MM.1S (cell line): ENCODE results near the gene SIGLEC6.

ENCODE experiments used
- DNase-seq: peaks from one replicate; pipeline ENCODE4 v3.0.0-alpha.2; 2015
- H2AFZ ChIP-seq: fragments of 300-600 bp; sonication (generic); 2 replicates; pipeline ENCODE4 v1.6.0; 2016; ENCODE audit warnings: antibody characterized with exemption, low read length
- H3F3A ChIP-seq: fragments of 300-600 bp; sonication (generic); 2 replicates; pipeline ENCODE4 v1.6.1; 2016; ENCODE audit warnings: mild to moderate bottlenecking, antibody characterized with exemption, low read length, moderate library complexity, mixed read lengths; ENCODE audit not compliant: insufficient read depth
- H3K27ac ChIP-seq: fragments of 300-600 bp; sonication (generic); 2 replicates; pipeline ENCODE4 v1.5.1; 2016; ENCODE audit warnings: mild to moderate bottlenecking, low read length
- H3K27me3 ChIP-seq: fragments of 300-600 bp; sonication (generic); replicated peaks from 2 replicates; pipeline ENCODE4 v1.6.0; 2016; ENCODE audit warnings: low read length; ENCODE audit not compliant: insufficient read depth
- H3K36me3 ChIP-seq: fragments of 300-600 bp; sonication (generic); replicated peaks from 2 replicates; pipeline ENCODE4 v1.6.1; 2016; ENCODE audit warnings: mild to moderate bottlenecking, low read length, mixed read lengths; ENCODE audit not compliant: insufficient read depth
- H3K4me1 ChIP-seq: fragments of 300-600 bp; sonication (generic); 2 replicates; pipeline ENCODE4 v1.6.1; 2016; ENCODE audit warnings: low read length, mixed read lengths
- H3K4me2 ChIP-seq: fragments of 300-600 bp; sonication (generic); 2 replicates; pipeline ENCODE4 v1.6.0; 2016; ENCODE audit warnings: low read depth, low read length
- H3K4me3 ChIP-seq: fragments of 300-600 bp; sonication (generic); 2 replicates; pipeline ENCODE4 v1.5.1; 2016; ENCODE audit warnings: low read length, mixed read lengths
- H3K79me2 ChIP-seq: fragments of 300-600 bp; sonication (generic); 2 replicates; pipeline ENCODE4 v1.6.1; 2016; ENCODE audit warnings: mixed run types, low read length, mixed read lengths
- H3K9ac ChIP-seq: fragments of 300-600 bp; sonication (generic); 2 replicates; pipeline ENCODE4 v1.6.1; 2016; ENCODE audit warnings: low read length, mixed read lengths
- H3K9me2 ChIP-seq: fragments of 300-600 bp; sonication (generic); replicated peaks from 2 replicates; pipeline ENCODE4 v1.6.1; 2016; ENCODE audit warnings: mild to moderate bottlenecking, low read length, mixed read lengths; ENCODE audit not compliant: insufficient read depth
- H3K9me3 ChIP-seq: fragments of 300-600 bp; sonication (generic); replicated peaks from 2 replicates; pipeline ENCODE4 v1.6.1; 2016; ENCODE audit warnings: mild to moderate bottlenecking, low read length, mixed read lengths; ENCODE audit not compliant: insufficient read depth
- H4K20me1 ChIP-seq: fragments of 300-600 bp; sonication (generic); 2 replicates; pipeline ENCODE4 v1.6.1; 2016; ENCODE audit warnings: mild to moderate bottlenecking, low read length, moderate library complexity, mixed read lengths; ENCODE audit not compliant: insufficient read depth
- CTCF ChIP-seq: fragments of 300-600 bp; sonication (generic); IDR thresholded peaks from 2 replicates; pipeline ENCODE4 v1.5.1; 2016; ENCODE audit warnings: antibody characterized with exemption, low read length, mixed read lengths
- EZH2 ChIP-seq: fragments of 300-600 bp; sonication (generic); optimal IDR thresholded peaks from 2 replicates; pipeline ENCODE3; 2017; ENCODE audit warnings: low read depth, mild to moderate bottlenecking, antibody characterized with exemption, low read length, mixed read lengths
- EZH2phosphoT487 ChIP-seq: fragments of 300-600 bp; sonication (generic); IDR thresholded peaks from 2 replicates; pipeline ENCODE4 v1.6.1; 2018; ENCODE audit warnings: antibody characterized with exemption, low read length

Gene SIGLEC6

DNA sequence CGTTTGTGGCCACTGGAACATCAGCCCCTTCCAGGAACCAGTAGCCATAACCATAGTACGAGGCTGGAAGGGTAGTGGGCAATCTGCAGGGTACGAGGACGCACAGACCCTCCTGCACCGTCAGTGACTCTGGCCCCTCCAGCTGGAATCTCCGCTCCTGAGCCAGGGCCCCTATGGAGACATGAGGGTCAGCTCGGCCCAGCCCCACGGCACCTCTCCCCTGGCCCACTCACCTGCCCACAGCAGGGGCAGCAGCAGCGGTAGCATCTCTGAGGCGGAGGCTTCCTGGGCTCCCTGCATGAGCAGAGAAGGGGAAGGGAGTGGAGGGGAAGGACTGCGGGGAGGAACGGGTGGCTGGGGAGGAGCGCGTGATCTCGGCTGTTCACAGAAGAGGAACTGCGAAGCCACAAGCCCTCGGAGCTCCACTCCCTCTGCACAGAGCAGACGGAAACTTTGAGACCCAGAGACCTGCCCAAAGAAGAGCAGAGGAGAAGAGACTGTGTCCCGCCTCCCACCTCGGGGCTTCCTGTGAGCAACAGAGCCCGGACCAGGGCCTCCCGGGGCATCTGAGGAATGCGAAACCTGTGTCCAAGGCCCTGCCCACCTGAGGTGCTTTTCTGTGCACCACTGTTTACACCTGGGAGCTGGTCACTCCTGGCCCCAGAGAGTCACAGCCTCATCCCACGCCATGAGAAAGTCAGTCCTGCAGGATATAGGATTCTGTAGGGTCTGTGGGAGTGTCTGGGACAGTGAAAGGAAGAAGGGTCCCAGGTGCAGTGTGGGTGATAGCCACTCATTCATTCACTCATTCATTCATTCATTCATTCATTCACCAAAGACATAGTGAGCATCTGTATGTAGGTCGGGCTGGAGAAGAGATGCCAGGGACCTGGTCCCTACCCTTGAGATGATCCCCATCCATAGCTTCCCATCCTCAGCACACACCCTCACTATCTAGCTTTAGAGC, at the start of gene SIGLEC6:
Gene SIGLEC6 (minus strand): TSS at position 322 of the 967 bp plus-strand sequence. CDS start 22 bp downstream, at position 300.
- Histone ChIP-seq H3K9me3 (no peaks in the 10 kb centered on the region), H3F3A (no peaks in the 10 kb centered on the region), H3K79me2 (no peaks in the 10 kb centered on the region), H3K27me3 (no peaks in the 10 kb centered on the region), H4K20me1 (no peaks in the 10 kb centered on the region), H2AFZ (no peak within 1 kb of the TSS), H3K4me1 (no peaks in the 10 kb centered on the region), H3K9ac (no peak within 1 kb of the TSS), H3K36me3 (no peaks in the 10 kb centered on the region), H3K4me3 (no peak within 1 kb of the TSS), H3K9me2 (no peaks in the 10 kb centered on the region), H3K4me2 (no peak within 1 kb of the TSS), H3K27ac (no peak within 1 kb of the TSS)
- no peak for TF ChIP-seq CTCF
- TF ChIP-seq EZH2 = no peak
- TF ChIP-seq EZH2phosphoT487 = no peak
- DNase-seq = no peak

DNA sequence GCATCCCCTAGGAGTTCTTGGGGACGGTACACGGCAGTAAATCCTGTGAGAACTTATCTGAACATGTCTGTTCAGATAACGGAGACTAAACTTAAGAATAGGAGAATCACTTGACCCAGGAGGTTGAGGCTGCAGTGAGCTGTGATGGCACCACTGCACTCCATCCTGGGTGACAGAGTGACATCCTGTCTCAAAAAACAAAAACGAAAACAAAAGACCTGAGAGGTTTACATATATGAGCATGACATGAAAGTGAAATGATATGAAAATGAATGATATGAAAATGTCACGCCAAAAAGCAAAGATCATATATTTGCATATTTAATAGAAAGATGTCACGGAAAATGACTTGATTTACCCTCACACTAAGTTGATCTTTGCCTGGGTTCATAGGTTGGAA, 45.4 kb upstream of the SIGLEC6 start:
- H3K9me3 ChIP-seq = no peaks in the 10 kb centered on the region
- DNase-seq = no peak
- TF ChIP-seq EZH2 = no peak
- TF ChIP-seq CTCF = no peak
- H3K36me3 ChIP-seq = no peaks in the 10 kb centered on the region
- H3K27me3 ChIP-seq = no peaks in the 10 kb centered on the region
- H4K20me1 ChIP-seq = no peaks in the 10 kb centered on the region
- H3K4me2 ChIP-seq = no peak overlapping the region
- no peaks in the 10 kb centered on the region for H3K79me2 ChIP-seq
- no peaks in the 10 kb centered on the region for H3K4me1 ChIP-seq
- no peak overlapping the region for H3K9ac ChIP-seq
- H3K27ac ChIP-seq = no peak overlapping the region
- H3K9me2 ChIP-seq = no peaks in the 10 kb centered on the region
- no peak overlapping the region for H2AFZ ChIP-seq
- no peaks in the 10 kb centered on the region for H3F3A ChIP-seq
- no peak overlapping the region for H3K4me3 ChIP-seq

- Histone ChIP-seq H3K4me3 (no peak overlapping the region), H3K27ac (no peak overlapping the region), H3K9me2 (no peaks in the 10 kb centered on the region), H2AFZ (no peak overlapping the region), H3K79me2 (no peaks in the 10 kb centered on the region), H3F3A (no peaks in the 10 kb centered on the region), H3K9ac (no peak overlapping the region), H3K36me3 (no peaks in the 10 kb centered on the region), H3K27me3 (no peaks in the 10 kb centered on the region), H3K4me1 (no peaks in the 10 kb centered on the region), H3K4me2 (no peak overlapping the region), H3K9me3 (no peaks in the 10 kb centered on the region), H4K20me1 (no peaks in the 10 kb centered on the region)
- no peak for TF ChIP-seq EZH2phosphoT487
- no peak for TF ChIP-seq EZH2
- no peak for TF ChIP-seq CTCF
- DNase-seq = no peak
These were observed 41.9 kb upstream of the SIGLEC6 start for GRCh38 chr19:51573331-51573730.
